Liver (tissue), 9 donors: ENCODE results near the gene RALGDS. TPM values are rescaled to one million over a fixed set of nuclear protein-coding genes. Genes with fewer than 3 reads are reported as not detected.
A peak's percentile ranks its signal among the peaks of the same experiment; 100 is the strongest.

ENCODE experiments used
- DNase-seq: peaks from one replicate; pipeline ENCODE4 v3.0.0-alpha.2; 2017; ENCODE audit warnings: low spot score
- H3K27ac ChIP-seq, 2 donors: one replicate each; pipeline ENCODE4 v1.7.0; 2013; ENCODE audit warnings: inconsistent platforms in 2 of 2, low read length in 2 of 2, control low read depth in 1 of 2, low read depth in 1 of 2, mild to moderate bottlenecking in 1 of 2
- H3K27me3 ChIP-seq, 4 donors: one replicate each; pipeline versions ENCODE4 v1.6.1 to v1.7.0; 2013; ENCODE audit warnings: low read length in 3 of 4, inconsistent platforms in 1 of 4, mild to moderate bottlenecking in 1 of 4, moderate library complexity in 1 of 4; ENCODE audit not compliant: control insufficient read depth in 4 of 4, insufficient read depth in 4 of 4
- H3K36me3 ChIP-seq, 4 donors: one replicate each; pipeline versions ENCODE4 v1.6.1 to v1.7.0; 2013; ENCODE audit warnings: low read length in 3 of 4, mild to moderate bottlenecking in 3 of 4, low read depth in 1 of 4, moderate library complexity in 1 of 4; ENCODE audit not compliant: control insufficient read depth in 4 of 4, insufficient read depth in 3 of 4
- H3K4me1 ChIP-seq, 4 donors: one replicate each; pipeline versions ENCODE4 v1.6.1 to v1.7.0; 2013; ENCODE audit warnings: low read length in 3 of 4, mild to moderate bottlenecking in 3 of 4, moderate library complexity in 1 of 4; ENCODE audit not compliant: control insufficient read depth in 4 of 4, insufficient read depth in 4 of 4
- H3K4me3 ChIP-seq, 3 donors: one replicate each; pipeline versions ENCODE4 v1.6.1 to v1.7.0; 2013; ENCODE audit warnings: low read length in 3 of 3, control low read depth in 1 of 3, low read depth in 1 of 3, mild to moderate bottlenecking in 1 of 3
- H3K9ac ChIP-seq, 2 donors: one replicate each; pipeline ENCODE4 v1.7.0; 2013; ENCODE audit warnings: low read length in 2 of 2, mild to moderate bottlenecking in 2 of 2, moderate library complexity in 2 of 2, control low read depth in 1 of 2, low read depth in 1 of 2
- H3K9me3 ChIP-seq, 4 donors: one replicate each; pipeline versions ENCODE4 v1.6.1 to v1.7.0; 2013; ENCODE audit warnings: low read length in 3 of 4; ENCODE audit not compliant: control insufficient read depth in 4 of 4
- ATF3 ChIP-seq: IDR thresholded peaks from 2 replicates; pipeline ENCODE4 v1.6.1; 2016; ENCODE audit warnings: antibody characterized with exemption
- EGR1 ChIP-seq, 2 donors: IDR thresholded peaks; 2 replicates each; pipeline ENCODE4 v1.6.1; 2016 to 2018; ENCODE audit warnings: antibody characterized with exemption in 2 of 2, low read depth in 2 of 2
- FOXA1 ChIP-seq: IDR thresholded peaks from 2 replicates; pipeline ENCODE4 v1.6.1; 2016; ENCODE audit warnings: antibody characterized with exemption
- FOXA2 ChIP-seq: IDR thresholded peaks from 2 replicates; pipeline ENCODE4 v1.6.1; 2016; ENCODE audit warnings: antibody characterized with exemption
- GABPA ChIP-seq, 2 donors: IDR thresholded peaks in 1 of 2; conservative IDR thresholded peaks in 1 of 2; 2 replicates each; pipeline ENCODE4 v1.6.1; 2016; ENCODE audit warnings: antibody characterized with exemption in 2 of 2, mild to moderate bottlenecking in 1 of 2, moderate library complexity in 1 of 2
- HNF4A ChIP-seq, 2 donors: conservative IDR thresholded peaks; 2 replicates each; pipeline ENCODE4 v1.6.1; 2016; ENCODE audit warnings: antibody characterized with exemption in 2 of 2, mild to moderate bottlenecking in 2 of 2
- JUND ChIP-seq, 2 donors: IDR thresholded peaks; 2 replicates each; pipeline ENCODE4 v1.6.1; 2016; ENCODE audit warnings: antibody characterized with exemption in 2 of 2
- NR2F2 ChIP-seq: IDR thresholded peaks from 2 replicates; pipeline ENCODE4 v1.6.1; 2016; ENCODE audit warnings: antibody characterized with exemption
- RAD21 ChIP-seq, 2 donors: IDR thresholded peaks; 2 replicates each; pipeline ENCODE4 v1.6.1; 2016; ENCODE audit warnings: antibody characterized with exemption in 2 of 2, mild to moderate bottlenecking in 2 of 2
- RXRA ChIP-seq, 2 donors: IDR thresholded peaks; 2 replicates each; pipeline ENCODE4 v1.6.1; 2017 to 2018; ENCODE audit warnings: antibody characterized with exemption in 2 of 2, mild to moderate bottlenecking in 1 of 2
- SP1 ChIP-seq: IDR thresholded peaks from 2 replicates; pipeline ENCODE4 v1.6.1; 2018; ENCODE audit warnings: antibody characterized with exemption, mild to moderate bottlenecking
- TAF1 ChIP-seq: conservative IDR thresholded peaks from 2 replicates; pipeline ENCODE4 v1.6.1; 2016; ENCODE audit warnings: antibody characterized with exemption, mild to moderate bottlenecking
- YY1 ChIP-seq: IDR thresholded peaks from 2 replicates; pipeline ENCODE4 v1.6.1; 2016; ENCODE audit warnings: antibody characterized with exemption, mild to moderate bottlenecking
- ZBTB33 ChIP-seq: IDR thresholded peaks from 2 replicates; pipeline ENCODE4 v1.6.1; 2016; ENCODE audit warnings: antibody characterized with exemption
- WGBS: extraction: QIAGEN DNeasy Blood & Tissue Kit; methylation state at CpG from one replicate; pipeline ENCODE4 v1.1.7; 2013; 5-methylcytosine and 5-hydroxymethylcytosine counted together
- polyA plus RNA-seq, 2 donors: library from polyadenylated mRNA; stranded (reverse) in 1 of 2; unstranded in 1 of 2; fragments of 200-250 nt in 1 of 2; fragments of >200 nt in 1 of 2; fragmentation: Nextera tagmentation in 1 of 2; extraction: Ambion mirVana in 1 of 2; gene quantifications; one replicate each; pipeline versions ENCODE4 v1.2.1 to v1.2.3, GENCODE V29; 2013 to 2015
- total RNA-seq, 2 donors: library from RNA; depleted of rRNA; stranded (reverse); fragments of >200 nt; gene quantifications; one replicate each; pipeline ENCODE4 v1.2.3, GENCODE V29; 2014
- TF ChIP-seq, protein P1 (sequence below): IDR thresholded peaks from 2 replicates; pipeline ENCODE4 v1.6.1; 2016; ENCODE audit warnings: antibody characterized with exemption, mild to moderate bottlenecking
- TF ChIP-seq, protein P2 (sequence below): IDR thresholded peaks from 2 replicates; pipeline ENCODE4 v1.6.1; 2016; ENCODE audit warnings: antibody characterized with exemption
- donor health status: healthy.
- donor health status: healthy.
- donor health status: healthy.
- donor health status: healthy.
- donor health status: healthy.

RALGDS gene
- total and polyA plus RNA-seq, 4 donors = 1.3 to 19.0 (median 7.3) TPM

DNA sequence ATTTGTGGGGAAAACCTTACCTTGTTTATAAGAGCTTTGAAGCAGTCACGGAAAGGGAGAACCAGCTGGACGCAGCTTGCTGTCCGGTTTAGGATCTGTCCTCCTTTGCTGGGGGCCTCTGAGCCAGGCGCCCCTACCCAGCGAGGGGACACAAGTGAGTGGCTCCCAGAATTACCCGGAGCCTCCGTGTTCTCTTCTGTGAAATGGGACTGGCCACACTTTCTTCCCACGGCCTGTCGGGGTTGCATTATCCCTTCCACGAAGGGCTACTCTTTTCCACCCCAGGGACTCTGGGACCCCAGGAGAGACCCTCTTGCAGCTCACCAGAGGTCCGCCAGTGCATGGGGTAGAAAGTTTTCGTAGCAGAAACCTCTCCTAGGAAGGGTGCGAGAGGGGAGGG lies 43.2 kb upstream of the RALGDS start:
- TF ChIP-seq JUND (IDR thresholded peaks at IDR 0.05) (no peak), SP1 (no peak), HNF4A (conservative IDR thresholded peaks at IDR 0.05) (no peak), YY1 (no peak), RXRA (IDR thresholded peaks at IDR 0.05) (no peak), GABPA (IDR thresholded peaks at IDR 0.05 in 1 of 2, conservative IDR thresholded peaks at IDR 0.05 in 1 of 2) (no peak), ZBTB33 (no peak), EGR1 (IDR thresholded peaks at IDR 0.05; ENCODE audit: low read depth in 2 of 2) (no peak)
- TF ChIP-seq, protein P1, sequence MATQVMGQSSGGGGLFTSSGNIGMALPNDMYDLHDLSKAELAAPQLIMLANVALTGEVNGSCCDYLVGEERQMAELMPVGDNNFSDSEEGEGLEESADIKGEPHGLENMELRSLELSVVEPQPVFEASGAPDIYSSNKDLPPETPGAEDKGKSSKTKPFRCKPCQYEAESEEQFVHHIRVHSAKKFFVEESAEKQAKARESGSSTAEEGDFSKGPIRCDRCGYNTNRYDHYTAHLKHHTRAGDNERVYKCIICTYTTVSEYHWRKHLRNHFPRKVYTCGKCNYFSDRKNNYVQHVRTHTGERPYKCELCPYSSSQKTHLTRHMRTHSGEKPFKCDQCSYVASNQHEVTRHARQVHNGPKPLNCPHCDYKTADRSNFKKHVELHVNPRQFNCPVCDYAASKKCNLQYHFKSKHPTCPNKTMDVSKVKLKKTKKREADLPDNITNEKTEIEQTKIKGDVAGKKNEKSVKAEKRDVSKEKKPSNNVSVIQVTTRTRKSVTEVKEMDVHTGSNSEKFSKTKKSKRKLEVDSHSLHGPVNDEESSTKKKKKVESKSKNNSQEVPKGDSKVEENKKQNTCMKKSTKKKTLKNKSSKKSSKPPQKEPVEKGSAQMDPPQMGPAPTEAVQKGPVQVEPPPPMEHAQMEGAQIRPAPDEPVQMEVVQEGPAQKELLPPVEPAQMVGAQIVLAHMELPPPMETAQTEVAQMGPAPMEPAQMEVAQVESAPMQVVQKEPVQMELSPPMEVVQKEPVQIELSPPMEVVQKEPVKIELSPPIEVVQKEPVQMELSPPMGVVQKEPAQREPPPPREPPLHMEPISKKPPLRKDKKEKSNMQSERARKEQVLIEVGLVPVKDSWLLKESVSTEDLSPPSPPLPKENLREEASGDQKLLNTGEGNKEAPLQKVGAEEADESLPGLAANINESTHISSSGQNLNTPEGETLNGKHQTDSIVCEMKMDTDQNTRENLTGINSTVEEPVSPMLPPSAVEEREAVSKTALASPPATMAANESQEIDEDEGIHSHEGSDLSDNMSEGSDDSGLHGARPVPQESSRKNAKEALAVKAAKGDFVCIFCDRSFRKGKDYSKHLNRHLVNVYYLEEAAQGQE = no peak
- TF ChIP-seq, protein P2, sequence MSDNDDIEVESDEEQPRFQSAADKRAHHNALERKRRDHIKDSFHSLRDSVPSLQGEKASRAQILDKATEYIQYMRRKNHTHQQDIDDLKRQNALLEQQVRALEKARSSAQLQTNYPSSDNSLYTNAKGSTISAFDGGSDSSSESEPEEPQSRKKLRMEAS = no peak
- Histone ChIP-seq H3K36me3 (no peaks in the 10 kb centered on the region), H3K27me3 (no peaks in the 10 kb centered on the region), H3K4me3 (peak overlapping the region in 1 of 3 donors; percentile 57), H3K9me3 (no peaks in the 10 kb centered on the region), H3K4me1 (peaks cover 2 to 13% (median 6%) of the 10 kb centered on the region in 4 donors), H3K27ac (no peak overlapping the region), H3K9ac (no peak overlapping the region)
- no peak for DNase-seq
- 84% methylated on average over 13 of the region's 13 CpGs for WGBS

GRCh38 chr9:133163504-133164172 lies 42.6 kb upstream of the RALGDS start, which contains the start of gene GBGT1:
Gene GBGT1 (minus strand): TSS chr9:133163914. CDS start chr9:133162412, 1,502 bp downstream.
- WGBS = 4% methylated on average over 56 of the region's 56 CpGs
- no peaks in the 10 kb centered on the region for H3K9me3 ChIP-seq
- no peaks in the 10 kb centered on the region for H3K27me3 ChIP-seq
- H3K27ac ChIP-seq = peak within 1 kb of the TSS in 1 of 2 donors; percentile 18
- no peaks in the 10 kb centered on the region for H3K36me3 ChIP-seq
- H3K4me1 ChIP-seq = peaks cover 2 to 13% (median 6%) of the 10 kb centered on the region in 4 donors
- no peak within 1 kb of the TSS for H3K9ac ChIP-seq
- peak within 1 kb of the TSS in 2 of 3 donors; percentile 27 to 57 for H3K4me3 ChIP-seq
- DNase-seq = peak; percentile 82
- TF ChIP-seq TAF1 = no peak
- TF ChIP-seq, protein P2 = no peak
- TF ChIP-seq RAD21 (IDR thresholded peaks at IDR 0.05) = no peak
- no peak for TF ChIP-seq ZBTB33
- TF ChIP-seq ATF3 = no peak
- TF ChIP-seq JUND (IDR thresholded peaks at IDR 0.05) = no peak
- TF ChIP-seq, protein P1 = no peak
- TF ChIP-seq NR2F2 = no peak
- TF ChIP-seq FOXA2 = no peak
- no peak for TF ChIP-seq FOXA1
- no peak for TF ChIP-seq SP1
- TF ChIP-seq EGR1 (IDR thresholded peaks at IDR 0.05; ENCODE audit: low read depth in 2 of 2) = no peak
- TF ChIP-seq GABPA (IDR thresholded peaks at IDR 0.05 in 1 of 2, conservative IDR thresholded peaks at IDR 0.05 in 1 of 2) = no peak
